ENCODE measurements around the gene SCAF4.
A peak's percentile ranks its signal among the peaks of the same experiment; 100 is the strongest.

SCAF4 gene

DNA sequence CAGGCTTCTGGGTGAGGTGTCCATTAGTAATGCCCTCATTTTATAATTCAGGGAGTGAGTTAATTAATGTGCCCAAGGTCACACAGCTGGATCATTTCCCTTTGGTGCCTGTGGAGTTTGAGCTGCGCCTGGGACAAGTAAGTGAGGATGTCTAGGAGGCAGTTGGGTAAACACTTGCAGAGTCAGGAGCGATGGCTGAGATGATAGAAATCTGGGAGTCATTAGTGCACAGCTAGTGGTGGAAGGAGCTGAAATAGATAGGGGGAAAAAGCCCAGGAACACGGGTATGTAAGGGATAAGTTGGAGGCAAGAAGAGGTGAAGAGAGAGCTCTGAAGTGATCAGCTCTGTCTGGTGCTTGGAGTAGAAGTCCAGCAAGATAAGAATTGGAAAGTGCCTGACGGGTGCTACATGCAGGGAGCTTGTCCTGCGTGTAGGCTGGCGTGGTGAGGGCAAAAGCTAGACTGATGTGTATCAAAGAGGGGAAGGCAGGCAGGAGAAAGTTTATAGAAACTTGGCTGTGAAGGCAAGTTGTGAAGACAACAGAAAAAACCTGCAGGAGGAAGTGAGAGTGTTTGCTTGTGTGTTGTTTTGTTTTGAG lies 1.7 kb upstream of the SCAF4 start:
- TF ChIP-seq, protein P1, sequence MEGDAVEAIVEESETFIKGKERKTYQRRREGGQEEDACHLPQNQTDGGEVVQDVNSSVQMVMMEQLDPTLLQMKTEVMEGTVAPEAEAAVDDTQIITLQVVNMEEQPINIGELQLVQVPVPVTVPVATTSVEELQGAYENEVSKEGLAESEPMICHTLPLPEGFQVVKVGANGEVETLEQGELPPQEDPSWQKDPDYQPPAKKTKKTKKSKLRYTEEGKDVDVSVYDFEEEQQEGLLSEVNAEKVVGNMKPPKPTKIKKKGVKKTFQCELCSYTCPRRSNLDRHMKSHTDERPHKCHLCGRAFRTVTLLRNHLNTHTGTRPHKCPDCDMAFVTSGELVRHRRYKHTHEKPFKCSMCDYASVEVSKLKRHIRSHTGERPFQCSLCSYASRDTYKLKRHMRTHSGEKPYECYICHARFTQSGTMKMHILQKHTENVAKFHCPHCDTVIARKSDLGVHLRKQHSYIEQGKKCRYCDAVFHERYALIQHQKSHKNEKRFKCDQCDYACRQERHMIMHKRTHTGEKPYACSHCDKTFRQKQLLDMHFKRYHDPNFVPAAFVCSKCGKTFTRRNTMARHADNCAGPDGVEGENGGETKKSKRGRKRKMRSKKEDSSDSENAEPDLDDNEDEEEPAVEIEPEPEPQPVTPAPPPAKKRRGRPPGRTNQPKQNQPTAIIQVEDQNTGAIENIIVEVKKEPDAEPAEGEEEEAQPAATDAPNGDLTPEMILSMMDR (IDR thresholded peaks at IDR 0.05) = no peak
- Mint-ChIP-seq H3K27ac (no peak overlapping the region), H3K9me3 (no peaks in the 10 kb centered on the region), H3K27me3 (ENCODE audit: low read depth, poor library complexity) (peaks cover 4% of the 10 kb centered on the region), H3K36me3 (ENCODE audit: low read depth) (no peaks in the 10 kb centered on the region), H3K4me3 (no peak overlapping the region), H3K4me1 (peaks cover 18% of the 10 kb centered on the region)
- no peak for DNase-seq

DNA sequence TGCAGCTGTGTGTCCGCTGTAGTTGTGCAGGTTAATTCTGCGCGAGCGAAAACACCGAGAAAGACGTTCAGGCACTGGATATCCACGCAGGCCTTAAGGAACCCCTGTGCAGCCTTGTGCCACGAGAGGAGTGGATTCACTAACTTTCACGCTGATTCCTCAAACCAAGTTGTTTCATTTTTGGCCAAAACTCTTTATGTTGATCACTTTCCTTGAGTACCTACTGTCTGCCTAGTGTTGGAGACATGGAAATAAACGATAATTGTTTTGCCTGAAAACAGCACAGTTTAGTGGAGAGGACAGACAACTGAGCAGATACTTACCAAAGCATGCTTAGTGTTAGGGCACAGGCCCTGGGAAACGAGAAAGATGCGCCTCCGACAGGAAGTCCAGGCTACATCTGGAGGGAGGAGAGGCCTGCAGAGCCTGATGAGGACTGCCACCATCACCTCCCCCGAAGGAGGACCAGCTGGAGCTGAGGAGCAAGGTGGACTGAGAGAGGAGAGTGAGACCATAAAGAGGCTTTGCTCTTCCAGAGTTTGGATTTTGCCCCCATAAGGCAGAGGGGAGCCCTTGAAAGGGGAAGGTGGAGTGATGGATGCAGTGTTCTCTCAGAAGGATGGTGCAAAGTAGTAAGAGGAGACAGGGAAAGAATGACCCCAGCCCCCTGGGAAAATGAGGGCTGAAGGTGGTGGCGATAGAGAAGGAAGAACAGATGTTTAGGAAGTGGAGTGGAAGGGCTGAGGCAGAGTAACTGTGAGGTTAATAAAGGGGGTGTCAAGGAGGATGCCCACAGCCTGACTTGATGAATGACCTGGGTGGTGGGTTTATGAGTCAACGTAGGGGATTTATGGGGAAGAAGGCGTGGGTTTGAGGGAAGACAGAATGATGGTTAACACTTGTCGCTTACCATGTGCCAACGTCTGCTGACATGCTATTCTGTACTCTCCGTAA lies 956 bp upstream of the SCAF4 start:
- Mint-ChIP-seq H3K36me3 (ENCODE audit: low read depth) (no peaks in the 10 kb centered on the region), H3K4me3 (no peak overlapping the region), H3K27ac (no peak overlapping the region), H3K4me1 (peaks cover 18% of the 10 kb centered on the region), H3K9me3 (no peaks in the 10 kb centered on the region), H3K27me3 (ENCODE audit: low read depth, poor library complexity) (peaks cover 4% of the 10 kb centered on the region)
- DNase-seq = peak; percentile 23
- TF ChIP-seq, protein P1 (IDR thresholded peaks at IDR 0.05) = no peak

DNA sequence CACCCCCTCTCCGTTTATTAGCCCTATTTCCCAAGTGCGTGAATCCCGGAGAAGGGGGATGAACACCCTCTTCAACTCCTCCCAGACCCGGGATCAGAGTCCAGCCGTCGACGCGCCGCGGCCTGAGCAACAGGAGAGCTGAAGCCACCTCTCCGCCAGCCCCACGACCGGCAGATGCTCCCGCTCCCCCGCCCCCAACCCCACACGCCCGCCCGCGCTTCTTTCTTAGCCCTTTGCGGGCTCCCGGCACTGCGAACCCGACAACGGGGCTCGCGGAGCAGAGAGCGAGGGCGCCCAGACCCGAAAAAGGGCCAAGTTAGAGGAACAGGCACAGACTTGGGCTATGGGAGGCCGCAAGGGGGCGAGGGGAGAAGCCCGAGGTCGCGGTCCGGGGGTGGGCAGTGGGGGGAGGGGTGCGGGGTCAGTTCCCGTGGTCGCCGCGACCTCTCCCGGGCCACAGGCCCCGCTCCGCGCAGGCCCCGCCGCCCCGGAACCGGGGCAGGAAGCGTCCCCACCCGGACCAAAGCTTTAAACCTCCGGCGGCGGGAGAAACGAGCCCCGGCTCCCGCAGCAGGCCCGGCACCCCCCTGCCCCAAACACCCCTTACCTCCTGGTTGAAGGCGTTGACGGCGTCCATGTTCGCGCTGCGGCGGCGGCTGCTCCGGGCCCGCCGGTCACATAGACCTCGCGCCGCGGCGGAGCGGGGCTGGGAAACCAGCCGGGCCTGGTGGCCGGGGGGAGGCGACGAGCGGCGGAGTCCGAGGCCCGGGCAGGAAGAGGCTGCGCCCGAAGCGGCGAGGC lies 662 bp downstream of the SCAF4 start:
- peak overlapping the region; percentile 73 for H3K27ac Mint-ChIP-seq
- peaks cover 4% of the 10 kb centered on the region for H3K27me3 Mint-ChIP-seq (ENCODE audit: low read depth, poor library complexity)
- H3K4me3 Mint-ChIP-seq = no peak overlapping the region
- DNase-seq = peak; percentile 64
- H3K9me3 Mint-ChIP-seq = no peaks in the 10 kb centered on the region
- TF ChIP-seq, protein P1 (IDR thresholded peaks at IDR 0.05) = peak; percentile 8
- peaks cover 10% of the 10 kb centered on the region for H3K4me1 Mint-ChIP-seq
- H3K36me3 Mint-ChIP-seq (ENCODE audit: low read depth) = no peaks in the 10 kb centered on the region

DNA sequence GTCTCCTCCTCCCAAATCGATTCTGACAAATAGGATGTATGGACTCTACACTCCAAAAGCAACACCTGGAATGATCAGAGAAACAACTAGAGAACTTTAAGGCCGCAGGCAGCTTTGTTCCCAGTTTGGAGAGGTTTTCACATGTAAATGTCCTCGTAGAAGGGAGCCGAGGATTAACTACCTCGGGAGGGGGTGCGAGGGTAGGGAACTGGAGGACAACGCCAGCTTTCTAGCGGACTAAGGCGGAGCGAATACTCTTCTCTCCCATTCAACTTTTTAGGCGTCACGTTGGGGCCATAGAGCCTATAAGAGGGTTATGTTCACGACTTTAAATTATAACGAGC lies 1.2 kb downstream of the SCAF4 start:
- Mint-ChIP-seq H3K36me3 (ENCODE audit: low read depth) (no peaks in the 10 kb centered on the region), H3K9me3 (no peaks in the 10 kb centered on the region), H3K27ac (peak overlapping the region; percentile 73), H3K4me1 (peaks cover 10% of the 10 kb centered on the region), H3K27me3 (ENCODE audit: low read depth, poor library complexity) (peaks cover 4% of the 10 kb centered on the region), H3K4me3 (no peak overlapping the region)
- peak; percentile 20 for DNase-seq
- TF ChIP-seq, protein P1 (IDR thresholded peaks at IDR 0.05) = no peak

DNA sequence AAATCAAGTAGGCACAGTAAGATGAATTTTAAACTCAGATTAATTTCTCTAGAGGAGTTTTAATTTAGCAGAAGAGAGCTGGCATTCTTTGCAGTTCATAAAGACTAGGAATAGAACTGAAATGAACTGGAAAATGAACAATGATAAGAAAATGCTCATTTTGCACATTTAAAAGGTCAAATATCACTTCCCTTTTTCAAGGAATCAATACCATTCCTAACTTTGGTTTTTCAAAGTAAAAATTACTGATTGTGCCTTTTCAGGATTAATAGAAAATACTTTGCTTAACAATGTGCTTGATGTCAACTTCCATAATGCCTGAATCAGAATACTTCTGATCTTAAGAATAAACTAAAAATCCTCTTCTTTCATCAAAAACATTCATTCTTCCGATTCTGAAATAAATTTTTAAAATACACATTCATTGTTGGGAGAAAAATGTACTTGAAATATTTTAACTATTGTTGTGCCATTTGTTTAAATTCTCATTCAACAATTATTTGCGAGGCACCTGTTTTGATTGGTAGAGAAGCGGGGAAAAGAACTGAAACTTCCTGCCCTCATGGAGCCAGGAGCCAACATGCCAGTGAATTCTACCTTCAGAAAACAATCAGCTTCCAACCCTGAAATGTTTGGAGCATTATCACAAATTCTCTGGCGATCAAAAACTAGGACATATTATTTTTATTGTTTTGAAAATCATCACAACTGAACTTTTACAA lies 2.1 kb downstream of the SCAF4 start:
- peaks cover 8% of the 10 kb centered on the region for H3K36me3 Mint-ChIP-seq (ENCODE audit: low read depth)
- no peak for DNase-seq
- no peak overlapping the region for H3K27ac Mint-ChIP-seq
- H3K27me3 Mint-ChIP-seq (ENCODE audit: low read depth, poor library complexity) = no peaks in the 10 kb centered on the region
- TF ChIP-seq, protein P1 (IDR thresholded peaks at IDR 0.05) = no peak
- H3K4me1 Mint-ChIP-seq = peaks cover 3% of the 10 kb centered on the region
- H3K9me3 Mint-ChIP-seq = no peaks in the 10 kb centered on the region
- no peak overlapping the region for H3K4me3 Mint-ChIP-seq
